GM18858 (cell line): ENCODE measurements around the gene LAG3.

Experiments
- ATAC-seq: cut with Tn5 transposase; IDR thresholded peaks from one replicate; pipeline ENCODE4 v1.9.1; 2021; ENCODE audit not compliant: unreplicated experiment

LAG3 gene

GRCh38 chr12:6787309-6787708 is 15.0 kb downstream of the LAG3 start:
- ATAC-seq = no peak

- ATAC-seq = no peak
Measured at GRCh38 chr12:6788972-6789924, 16.9 kb downstream of the LAG3 start, which contains the start of gene CD4. CD4 (plus strand) TSS chr12:6789528; CDS start chr12:6800139, 10,611 bp downstream.

DNA sequence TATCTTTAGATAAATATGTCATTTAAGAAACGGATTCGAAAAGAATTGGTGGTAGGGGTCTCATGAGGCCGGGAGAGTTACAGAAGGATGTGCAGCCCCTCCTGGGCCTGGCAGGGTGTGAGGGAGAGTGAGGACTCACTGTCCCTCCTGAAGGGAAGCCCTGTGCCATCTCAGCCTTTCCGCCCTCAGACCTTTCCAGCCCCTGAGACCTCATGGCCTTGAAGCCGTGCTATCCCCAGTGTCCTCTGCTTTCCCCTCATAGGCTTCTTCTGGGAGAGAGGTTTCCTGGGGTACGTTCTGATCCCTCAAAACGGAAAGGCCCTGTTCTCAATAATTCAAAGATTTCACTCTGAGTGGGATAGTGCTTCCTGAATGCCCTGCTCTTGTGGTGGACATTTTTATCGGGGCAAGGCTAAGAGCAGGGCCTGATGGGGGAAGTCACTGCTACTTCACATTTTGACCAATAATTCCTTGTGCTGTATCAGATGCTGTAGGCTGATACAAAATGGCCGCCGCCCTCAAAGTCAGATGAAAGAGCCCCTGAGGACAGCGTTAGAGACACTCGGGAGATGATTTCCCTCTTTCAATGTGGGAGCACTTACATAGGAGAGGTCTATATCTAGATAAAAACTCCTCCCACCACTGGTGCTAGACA is 18.3 kb downstream of the LAG3 start:
- ATAC-seq = no peak

- ATAC-seq = no peak
Measured at GRCh38 chr12:6791931-6792520, 19.7 kb downstream of the LAG3 start.

DNA sequence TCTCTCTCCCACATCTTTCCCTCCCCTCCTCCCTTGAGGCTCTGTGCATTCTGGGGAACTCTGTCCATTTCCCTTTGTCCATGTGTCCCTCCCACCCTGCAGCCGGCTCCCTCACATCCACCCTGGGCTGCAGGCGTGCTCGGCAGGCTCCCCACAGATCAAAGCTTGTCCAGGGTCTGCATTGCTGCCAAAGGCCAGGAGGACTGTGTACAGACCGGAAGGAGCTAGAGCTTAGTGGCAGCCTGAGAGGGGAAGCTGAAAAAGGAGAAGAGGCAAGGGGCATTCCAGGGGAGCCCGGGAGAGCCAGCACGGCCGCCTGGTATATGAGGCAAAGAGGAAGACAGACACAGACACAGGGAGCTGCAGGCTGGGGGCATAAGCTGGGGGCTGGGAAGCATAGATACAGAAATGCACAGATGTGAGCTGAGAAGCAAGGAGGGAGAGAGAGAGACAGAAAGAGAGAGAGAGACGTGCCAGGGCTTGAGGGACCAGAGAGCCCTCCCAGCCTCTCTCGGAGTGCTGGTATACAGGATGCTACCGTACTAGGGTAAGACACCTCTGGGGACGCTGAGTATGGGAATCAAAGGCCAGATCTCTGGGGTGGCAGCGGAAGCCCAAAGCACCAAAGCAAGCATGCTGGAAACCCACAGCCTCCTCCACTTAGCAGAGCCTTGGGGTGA is 20.3 kb downstream of the LAG3 start:
- ATAC-seq = no peak

DNA sequence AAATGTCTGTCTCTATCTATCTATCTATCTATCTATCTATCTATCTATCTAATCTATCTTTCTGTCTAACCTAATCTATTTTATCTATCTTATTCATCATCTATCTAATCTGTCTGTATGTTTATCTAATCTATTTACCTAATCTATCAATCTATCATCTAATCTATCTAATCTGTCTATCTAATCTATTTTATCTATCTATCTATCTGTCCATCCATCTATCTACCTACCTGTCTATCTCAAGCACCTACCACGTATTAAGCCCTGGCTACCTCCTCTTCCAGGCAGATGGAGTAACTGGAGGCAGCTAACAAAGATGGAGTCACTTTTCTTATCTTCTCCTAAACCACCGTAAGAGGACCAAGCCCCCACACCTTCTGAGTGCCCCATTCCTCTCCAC is 22.8 kb downstream of the LAG3 start:
- ATAC-seq = no peak

DNA sequence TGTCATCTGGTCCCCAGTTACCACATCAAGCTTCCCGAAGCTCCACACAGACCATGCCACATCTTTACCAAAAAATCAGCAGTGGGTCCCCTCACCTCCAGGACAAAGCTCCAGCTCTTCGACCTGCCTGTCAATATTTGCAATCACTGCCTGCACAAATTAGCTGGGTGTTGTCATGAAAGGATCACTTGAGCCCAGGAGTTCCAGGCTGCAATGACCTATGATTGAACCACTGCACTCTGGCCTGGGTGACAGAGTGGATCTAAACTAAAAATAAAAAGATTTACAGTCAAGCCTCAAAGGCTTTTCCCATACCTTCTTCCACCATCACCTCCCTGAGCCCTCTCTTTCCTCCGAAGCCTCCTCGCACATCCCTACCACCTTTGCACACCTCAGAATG is 24.3 kb downstream of the LAG3 start:
- no peak for ATAC-seq

- ATAC-seq = no peak
Measured at GRCh38 chr12:6799147-6799546, 26.8 kb downstream of the LAG3 start.

DNA sequence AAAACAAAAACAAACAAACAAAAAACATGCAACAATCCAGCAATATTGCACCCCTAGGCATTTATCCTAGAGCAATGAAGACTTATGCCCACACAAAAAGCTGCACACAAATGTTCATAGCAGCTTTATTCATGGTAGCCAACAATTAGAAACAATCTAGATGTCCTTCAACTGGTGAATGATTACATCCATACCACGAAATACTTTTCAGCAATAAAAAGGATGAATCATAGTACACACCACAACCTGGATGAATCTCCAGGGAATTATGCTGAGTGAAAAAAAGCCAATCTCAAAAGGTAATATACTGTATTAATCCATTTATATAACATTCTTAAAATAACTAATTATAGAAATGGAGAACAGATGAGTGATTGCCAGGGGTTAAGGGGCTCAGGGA is 34.9 kb downstream of the LAG3 start:
- no peak for ATAC-seq

GRCh38 chr12:6809056-6809455 is 36.7 kb downstream of the LAG3 start:
- no peak for ATAC-seq

GRCh38 chr12:6810758-6811157 is 38.4 kb downstream of the LAG3 start:
- no peak for ATAC-seq

- no peak for ATAC-seq
Measured at GRCh38 chr12:6813363-6813762, 41.0 kb downstream of the LAG3 start.

DNA sequence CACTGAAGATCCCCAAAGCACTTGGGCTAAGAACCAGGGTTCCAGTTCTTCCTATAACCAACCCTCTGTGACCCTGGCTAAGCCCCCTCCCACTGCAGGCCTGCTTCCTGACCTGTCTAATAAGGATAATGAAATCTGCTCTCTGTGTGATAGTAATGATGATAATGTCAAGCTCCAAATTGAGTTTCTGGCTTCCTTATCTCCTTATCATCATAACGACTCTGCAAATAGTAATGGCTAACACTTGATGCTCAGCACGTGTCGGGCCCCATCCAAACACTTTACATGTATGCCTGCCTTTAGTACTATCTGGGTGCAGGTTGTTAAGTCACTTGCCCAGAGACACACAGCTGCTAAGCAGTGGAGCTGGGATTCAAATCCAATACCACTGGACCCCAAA is 44.3 kb downstream of the LAG3 start:
- ATAC-seq = no peak

- ATAC-seq = no peak
Measured at GRCh38 chr12:6817098-6817497, 44.8 kb downstream of the LAG3 start.

DNA sequence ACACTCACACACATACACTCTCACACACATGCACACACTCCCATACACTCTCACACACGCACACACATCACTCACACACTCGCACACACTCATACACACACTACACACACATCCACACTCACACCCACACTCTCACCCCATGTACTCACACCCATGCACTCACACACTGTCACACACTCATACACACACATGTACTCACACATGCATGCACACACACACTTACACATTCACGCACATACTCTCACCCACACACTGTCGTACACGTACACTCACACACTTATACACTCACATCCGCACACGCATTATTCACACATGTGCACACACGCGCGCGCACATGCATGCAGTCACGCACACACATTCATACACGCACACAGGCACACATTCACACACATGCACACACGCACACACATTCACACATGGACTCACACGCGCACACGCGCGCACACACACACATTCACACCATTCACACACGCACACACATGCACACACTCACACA is 45.4 kb downstream of the LAG3 start:
- ATAC-seq = no peak

DNA sequence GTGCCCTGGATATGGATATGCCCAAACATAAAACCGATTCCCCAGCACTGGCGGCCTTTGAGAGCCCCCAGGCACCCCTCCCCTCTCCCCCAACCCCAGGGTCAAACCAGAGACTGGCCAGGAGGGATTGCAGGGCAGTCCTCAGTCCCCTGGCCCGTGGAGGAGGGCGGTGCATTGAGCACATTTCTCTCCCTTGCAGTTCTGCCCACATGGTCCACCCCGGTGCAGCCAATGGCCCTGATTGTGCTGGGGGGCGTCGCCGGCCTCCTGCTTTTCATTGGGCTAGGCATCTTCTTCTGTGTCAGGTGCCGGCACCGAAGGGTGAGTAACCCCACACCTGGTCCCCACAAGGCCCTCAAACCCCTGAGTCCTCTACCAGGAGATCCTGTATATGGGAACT is 45.9 kb downstream of the LAG3 start:
- no peak for ATAC-seq

- ATAC-seq = no peak
Measured at GRCh38 chr12:6818645-6819044, 46.3 kb downstream of the LAG3 start.

- ATAC-seq = no peak
Measured at GRCh38 chr12:6819106-6820030, 47.0 kb downstream of the LAG3 start.

DNA sequence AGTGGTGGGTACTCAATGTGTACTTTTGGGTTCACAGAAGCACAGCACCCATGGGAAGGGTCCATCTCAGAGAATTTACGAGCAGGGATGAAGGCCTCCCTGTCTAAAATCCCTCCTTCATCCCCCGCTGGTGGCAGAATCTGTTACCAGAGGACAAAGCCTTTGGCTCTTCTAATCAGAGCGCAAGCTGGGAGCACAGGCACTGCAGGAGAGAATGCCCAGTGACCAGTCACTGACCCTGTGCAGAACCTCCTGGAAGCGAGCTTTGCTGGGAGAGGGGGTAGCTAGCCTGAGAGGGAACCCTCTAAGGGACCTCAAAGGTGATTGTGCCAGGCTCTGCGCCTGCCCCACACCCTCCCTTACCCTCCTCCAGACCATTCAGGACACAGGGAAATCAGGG is 47.8 kb downstream of the LAG3 start:
- no peak for ATAC-seq
